ENCODE measurements around the gene RHEBL1.

The RHEBL1 gene, protein sequence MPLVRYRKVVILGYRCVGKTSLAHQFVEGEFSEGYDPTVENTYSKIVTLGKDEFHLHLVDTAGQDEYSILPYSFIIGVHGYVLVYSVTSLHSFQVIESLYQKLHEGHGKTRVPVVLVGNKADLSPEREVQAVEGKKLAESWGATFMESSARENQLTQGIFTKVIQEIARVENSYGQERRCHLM

DNA sequence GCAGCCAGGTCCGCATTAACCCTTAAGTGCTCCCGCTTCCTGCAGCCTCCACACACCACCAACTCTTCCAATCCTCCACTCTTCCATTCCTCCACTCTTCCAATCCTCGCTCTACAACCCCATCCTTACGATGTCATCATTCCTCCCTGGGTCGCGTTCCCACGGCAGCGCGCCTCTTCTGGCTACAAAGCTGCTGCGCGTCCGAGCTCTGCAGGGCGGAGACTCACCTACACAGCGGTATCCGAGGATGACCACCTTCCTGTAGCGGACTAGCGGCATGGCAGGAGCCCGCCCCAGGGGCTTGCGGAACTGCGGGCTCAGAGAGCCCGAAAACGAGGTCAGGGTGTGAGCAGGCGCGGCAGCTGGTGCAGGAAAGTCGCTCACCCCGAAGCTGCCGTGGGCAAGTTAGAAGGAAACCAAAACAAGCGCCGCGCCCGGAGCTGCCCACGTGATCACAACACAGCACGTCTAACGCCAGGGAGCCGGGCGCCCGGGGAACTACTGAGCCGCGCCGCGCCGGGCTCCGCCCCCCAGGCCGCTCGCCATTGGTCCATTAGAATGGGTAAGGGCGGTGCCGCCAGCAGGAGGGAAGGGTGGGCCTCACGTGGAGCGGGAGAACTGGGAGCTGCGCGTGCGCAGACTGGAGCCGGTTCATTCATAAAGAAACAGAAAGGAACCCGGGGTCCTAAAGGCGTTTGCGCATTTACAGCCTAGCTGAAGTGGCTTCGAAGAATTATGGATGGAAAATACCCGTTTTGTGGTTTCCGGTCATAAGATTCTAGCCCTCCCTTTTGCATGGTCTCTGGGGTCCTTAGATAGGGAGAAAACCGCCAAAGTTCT lies at the start of gene RHEBL1:
Gene RHEBL1, minus strand, starts transcription at position 473 of the 840 bp plus-strand sequence. Its CDS starts 194 bp downstream, at position 279.
- DNase-seq: peak; percentile 97

DNA sequence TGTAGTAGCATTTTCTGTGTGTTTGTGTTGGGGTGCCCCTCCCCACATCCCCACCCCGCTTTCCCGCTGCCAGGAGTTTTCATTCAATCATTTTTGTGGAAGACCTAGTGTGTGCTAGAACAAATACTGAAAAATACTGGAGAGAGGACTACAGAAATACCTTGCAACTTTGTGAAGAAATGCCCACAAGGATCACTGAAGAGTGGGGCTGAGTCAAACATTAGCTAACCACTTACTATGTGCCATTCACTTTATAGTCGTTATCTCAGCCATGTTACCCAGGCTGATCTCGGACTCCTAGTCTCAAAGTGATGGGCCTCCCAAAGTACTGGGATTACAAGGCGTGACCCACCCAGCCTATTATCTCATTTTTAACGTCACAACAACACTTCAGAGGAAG lies 41.4 kb upstream of the RHEBL1 start:
- DNase-seq: no peak

- peak; percentile 98 for DNase-seq
These were observed 40.8 kb upstream of the RHEBL1 start, which contains the start of gene LMBR1L for GRCh38 chr12:49110464-49111155. TSS of gene LMBR1L (minus strand) at chr12:49110847. CDS start at chr12:49110555, 292 bp downstream.

- DNase-seq: no peak
These were observed 40.1 kb upstream of the RHEBL1 start for GRCh38 chr12:49109641-49110463.

DNA sequence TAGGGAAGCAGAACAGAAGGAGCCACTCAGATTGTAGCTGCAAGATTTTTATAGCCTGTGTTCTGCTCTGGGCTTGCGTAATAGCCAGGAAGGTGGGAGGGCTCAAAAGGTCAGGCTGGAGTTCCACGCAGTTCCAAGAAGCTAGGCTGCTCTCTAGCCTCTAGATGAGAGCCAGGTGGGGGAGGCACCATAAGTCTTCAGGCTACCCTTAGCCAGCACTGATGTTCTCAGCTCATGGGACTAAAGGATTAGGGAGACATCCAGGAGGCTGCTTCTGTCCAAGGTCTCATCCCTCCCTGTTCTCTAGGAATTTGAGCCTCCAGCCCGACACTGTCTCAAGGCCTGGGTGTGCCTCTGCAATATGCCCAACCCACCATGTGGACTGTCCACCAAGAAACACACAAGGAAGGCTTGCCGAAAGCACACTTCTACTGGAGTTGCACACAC lies 39.2 kb upstream of the RHEBL1 start:
- DNase-seq: no peak

DNA sequence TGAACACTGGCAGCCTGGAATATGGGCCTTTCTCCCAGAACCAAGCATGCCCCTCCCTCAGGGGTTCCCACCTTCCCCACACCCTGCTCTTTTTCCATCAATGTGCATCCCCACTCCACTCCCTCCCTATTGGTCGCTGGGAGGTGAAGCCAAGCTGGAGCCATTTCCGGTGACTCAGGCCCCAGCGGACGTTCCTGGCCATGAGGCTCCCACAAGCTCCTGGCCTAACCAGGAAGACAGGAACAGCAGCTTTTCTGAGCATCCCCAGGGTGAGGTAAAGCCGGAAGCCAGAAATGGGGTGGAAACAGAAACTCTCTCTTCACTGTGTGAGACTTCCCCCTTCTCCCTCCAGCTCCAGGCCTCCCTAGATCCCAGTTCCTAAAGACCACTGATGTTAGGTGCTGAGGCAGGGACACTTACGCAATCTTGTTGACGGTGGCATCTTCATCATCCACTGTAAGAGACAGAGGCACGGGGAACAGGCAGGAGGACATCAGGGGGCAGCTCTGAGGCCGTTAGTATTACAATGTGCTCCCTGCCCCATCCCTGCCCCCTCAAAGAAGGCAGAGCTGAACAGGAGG lies 35.8 kb upstream of the RHEBL1 start:
- no peak for DNase-seq

GRCh38 chr12:49104822-49105221 lies 35.0 kb upstream of the RHEBL1 start:
- DNase-seq: no peak

DNA sequence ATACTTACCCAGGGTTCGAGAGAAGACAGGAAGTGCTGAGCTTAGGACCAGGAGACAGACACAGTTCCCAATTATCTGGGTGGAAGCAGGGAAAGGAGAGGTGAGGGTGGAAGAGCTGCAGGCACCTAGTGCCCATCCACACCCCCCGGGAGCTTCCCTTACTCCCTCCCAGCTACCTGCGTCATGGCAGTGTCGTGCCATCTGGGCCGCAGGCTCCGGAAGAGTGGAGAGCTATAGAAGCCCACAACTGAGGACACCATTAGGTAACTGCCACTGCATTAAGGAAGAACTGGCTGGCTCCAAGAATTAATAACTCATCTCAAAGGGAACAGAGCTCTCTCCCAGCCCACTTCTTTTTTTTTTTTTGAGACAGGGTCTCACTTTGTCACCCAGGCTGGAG lies 30.6 kb upstream of the RHEBL1 start:
- DNase-seq: no peak

GRCh38 chr12:49098703-49099102 lies 28.9 kb upstream of the RHEBL1 start:
- no peak for DNase-seq

- peak; percentile 18 for DNase-seq
These were observed 28.3 kb upstream of the RHEBL1 start for GRCh38 chr12:49098035-49098451.

GRCh38 chr12:49097381-49097780 lies 27.6 kb upstream of the RHEBL1 start:
- DNase-seq: no peak

DNA sequence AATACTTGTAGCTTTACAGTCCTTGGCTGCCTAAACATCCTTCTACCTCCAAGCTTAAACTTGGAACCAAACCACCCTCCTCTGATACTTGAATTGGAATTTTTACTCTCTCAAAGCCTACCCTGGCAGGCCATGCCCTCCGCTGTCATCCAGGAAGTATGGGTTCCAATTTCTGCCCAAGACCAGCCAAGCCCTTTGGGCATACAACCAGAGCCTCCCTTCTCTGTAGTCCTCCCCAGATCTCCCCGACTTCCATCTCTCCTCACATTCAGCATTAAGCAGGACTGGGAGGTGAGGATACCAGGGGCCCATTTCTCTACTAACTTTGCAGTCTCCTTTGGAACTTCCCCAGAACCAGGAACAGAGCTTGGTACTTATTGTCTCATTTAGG lies 25.2 kb upstream of the RHEBL1 start:
- DNase-seq: no peak

DNA sequence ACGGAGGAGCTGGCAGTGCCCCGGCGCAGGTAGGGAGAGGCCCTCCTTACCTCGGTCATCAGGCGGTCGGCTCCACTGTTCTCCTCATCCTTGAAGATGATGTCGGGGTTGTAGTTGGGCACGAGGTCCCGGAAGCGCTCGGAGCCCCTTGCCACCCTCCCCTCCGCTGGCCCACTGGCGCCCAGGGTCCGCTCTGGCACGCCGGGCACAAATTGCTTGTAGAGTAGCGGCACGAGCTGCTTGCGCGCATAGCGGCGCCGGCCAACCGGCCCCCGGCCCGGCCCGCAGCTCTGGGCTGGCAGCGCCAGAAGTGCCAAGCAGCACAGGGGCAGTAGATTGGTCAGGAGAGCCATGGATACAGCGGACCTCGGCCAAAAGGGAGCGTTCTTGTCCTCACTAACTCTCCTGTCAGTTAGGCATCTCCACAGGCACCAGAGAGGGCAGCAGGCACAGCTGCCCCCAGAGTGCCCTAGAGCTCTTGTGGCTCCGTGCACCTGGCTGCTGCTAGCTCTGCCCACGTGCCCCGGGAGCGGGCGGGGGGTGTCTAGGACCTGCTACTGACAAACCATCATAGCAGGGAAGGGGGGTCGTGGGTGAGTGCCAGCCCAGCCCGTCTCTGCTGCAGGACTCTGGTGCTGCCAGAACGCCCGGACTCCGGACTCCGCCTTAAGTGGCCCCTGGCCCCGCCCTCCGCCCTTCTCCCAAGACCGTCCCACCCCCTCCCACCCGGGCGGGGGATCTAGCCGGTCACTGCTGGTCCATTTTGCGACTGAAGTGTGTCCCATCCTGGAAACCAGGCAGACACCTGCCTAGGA lies 24.6 kb upstream of the RHEBL1 start, which contains the start of gene DHH:
Gene DHH, minus strand, starts transcription at position 642 of the 815 bp plus-strand sequence. Its CDS starts 289 bp downstream, at position 353.
- DNase-seq: peak; percentile 1

GRCh38 chr12:49093792-49094159 lies 24.0 kb upstream of the RHEBL1 start:
- no peak for DNase-seq

DNA sequence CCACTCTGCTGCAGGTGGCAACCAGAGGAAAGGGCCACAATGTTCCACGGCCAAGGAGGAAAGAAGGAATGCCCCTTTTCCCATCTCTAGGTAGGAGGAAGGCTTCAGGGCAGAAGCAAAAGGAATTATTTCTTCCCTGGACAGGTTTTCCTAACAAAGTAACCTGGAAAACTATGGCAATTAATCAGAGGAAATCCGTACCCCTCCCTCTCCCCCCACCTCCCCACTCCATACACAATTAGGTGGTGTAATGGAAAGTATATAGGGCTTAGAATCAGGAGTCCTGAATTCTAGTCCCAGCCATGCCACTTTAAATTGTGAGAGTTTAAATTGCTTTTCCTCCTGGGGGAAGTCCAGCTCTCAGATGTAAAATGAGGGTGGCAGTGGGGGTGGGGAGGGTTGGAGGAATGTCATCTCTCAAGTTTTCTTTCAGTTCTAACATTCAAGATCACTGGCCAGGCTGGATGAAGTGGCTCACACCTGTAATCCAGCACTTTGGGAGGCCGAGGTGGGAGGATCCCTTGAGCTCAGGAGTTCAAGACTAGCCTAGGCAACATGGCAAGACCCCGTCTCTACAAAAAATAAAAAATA lies 23.1 kb upstream of the RHEBL1 start:
- no peak for DNase-seq

DNA sequence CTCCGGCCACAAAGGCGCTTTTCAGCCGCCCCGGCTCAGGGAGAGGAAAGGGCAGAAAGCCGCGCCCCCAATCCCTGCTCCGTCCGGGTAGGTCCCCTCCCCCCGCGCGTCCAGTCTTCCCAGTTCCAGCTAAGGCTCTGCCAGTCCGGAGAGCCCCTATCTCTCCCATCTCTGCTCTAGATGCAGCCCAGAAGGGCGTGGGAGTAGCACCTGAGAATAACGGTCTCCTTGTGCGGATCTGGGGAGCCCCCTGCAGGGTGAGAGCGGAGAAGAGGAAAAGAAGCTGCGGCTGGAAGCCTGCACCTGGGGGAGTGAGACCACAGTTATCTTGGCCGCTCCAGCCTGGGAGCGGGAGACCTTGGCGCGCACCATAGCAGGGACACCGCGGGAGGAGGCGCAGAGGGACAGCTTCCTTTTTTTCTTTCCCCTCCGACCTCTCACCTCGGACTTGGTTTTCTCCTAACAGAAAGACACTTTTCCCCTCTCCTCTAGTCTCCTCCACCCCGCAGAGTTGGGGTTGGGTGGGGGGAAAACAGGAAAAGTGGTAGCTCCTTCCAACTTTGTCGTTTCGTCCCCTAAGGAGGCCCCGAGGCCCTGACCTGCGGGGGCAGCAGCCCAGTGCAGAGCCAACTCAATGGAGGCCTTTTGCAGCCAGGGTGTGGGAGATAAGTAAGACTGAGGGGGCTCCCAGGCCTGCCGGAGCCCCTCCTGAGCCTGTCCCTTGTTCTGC lies 22.5 kb upstream of the RHEBL1 start:
- peak; percentile 13 for DNase-seq

GRCh38 chr12:49091836-49092085 lies 22.0 kb upstream of the RHEBL1 start:
- no peak for DNase-seq

DNA sequence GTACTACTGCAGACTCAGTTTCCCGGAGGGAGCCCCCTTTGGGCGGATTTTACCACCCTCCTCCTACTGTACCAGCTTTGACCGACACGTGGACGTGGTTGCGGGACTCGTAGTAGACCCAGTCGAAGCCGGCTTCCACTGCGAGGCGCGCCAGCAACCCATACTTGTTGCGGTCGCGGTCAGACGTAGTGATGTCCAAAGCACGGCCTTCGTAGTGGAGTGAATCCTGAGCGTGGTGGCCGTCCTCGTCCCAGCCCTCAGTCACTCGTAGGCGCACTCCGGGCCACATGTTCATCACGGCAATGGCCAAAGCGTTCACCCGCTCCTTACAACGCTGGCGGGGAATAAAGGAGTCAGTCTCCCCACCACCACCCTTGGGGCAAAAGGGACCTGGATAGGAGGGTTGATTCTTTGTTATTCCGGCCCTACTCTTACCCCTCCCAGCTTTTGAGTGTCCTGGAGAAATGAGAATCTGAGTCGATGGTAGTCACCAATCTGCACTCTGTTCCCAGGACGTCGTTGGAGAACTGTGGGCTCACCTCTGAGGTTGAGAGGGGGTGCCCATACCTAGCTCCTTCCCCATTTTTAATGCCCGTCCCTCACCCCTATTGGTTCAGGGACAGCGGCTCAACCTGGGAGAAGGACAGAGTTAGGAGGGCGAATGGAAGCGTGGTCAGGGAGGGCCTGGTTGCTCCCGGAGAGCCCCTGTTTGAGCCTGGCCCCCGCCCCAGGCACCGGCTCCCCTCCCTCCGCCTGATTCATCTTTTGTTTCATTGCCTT lies 21.5 kb upstream of the RHEBL1 start:
- DNase-seq: no peak

All from NCI-H1436 (cell line).